Ovary (tissue), 3 donors: ENCODE data around the gene PLBD1.

Experiments used
- EP300 ChIP-seq: sonication (generic); formaldehyde crosslinking; IDR thresholded peaks from one replicate; pipeline ENCODE4 v1.6.1; 2017; ENCODE audit warnings: antibody characterized with exemption
- POLR2A ChIP-seq: fragments of 450-650 bp; IDR thresholded peaks from one replicate; pipeline ENCODE4 v1.6.1; 2017; ENCODE audit warnings: antibody characterized with exemption, mild to moderate bottlenecking, moderate library complexity
- TF ChIP-seq, protein P1 (sequence below), 3 donors: fragments of 450-650 bp in 2 of 3; fragments of 200-600 bp in 1 of 3; IDR thresholded peaks; one replicate each; pipeline versions ENCODE4 v1.5.1 to v1.8.0; 2016 to 2022; ENCODE audit warnings: antibody characterized with exemption in 3 of 3, mild to moderate bottlenecking in 1 of 3
- donor health status: DM: no; HTN: no; CAD: no.

DNA sequence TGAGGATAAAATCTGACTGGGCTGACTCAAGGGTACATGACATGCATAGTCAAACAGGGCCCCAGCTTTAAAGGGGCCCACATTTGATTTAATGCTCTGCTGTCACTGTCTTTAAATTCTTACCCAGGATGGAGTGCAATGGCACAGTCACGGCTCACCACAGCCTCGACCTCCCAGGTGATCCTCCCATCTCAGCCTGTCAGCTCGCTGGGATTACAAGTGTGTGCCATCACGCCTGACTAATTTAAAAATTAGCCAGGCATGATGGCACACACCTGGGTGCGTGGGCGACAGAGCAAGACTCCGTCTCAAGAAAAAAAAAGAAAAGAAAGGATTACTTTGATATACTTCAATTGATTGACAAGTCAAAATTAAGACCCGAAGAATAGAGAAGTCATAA is 9.2 kb upstream of the PLBD1 start:
- TF ChIP-seq, protein P1, sequence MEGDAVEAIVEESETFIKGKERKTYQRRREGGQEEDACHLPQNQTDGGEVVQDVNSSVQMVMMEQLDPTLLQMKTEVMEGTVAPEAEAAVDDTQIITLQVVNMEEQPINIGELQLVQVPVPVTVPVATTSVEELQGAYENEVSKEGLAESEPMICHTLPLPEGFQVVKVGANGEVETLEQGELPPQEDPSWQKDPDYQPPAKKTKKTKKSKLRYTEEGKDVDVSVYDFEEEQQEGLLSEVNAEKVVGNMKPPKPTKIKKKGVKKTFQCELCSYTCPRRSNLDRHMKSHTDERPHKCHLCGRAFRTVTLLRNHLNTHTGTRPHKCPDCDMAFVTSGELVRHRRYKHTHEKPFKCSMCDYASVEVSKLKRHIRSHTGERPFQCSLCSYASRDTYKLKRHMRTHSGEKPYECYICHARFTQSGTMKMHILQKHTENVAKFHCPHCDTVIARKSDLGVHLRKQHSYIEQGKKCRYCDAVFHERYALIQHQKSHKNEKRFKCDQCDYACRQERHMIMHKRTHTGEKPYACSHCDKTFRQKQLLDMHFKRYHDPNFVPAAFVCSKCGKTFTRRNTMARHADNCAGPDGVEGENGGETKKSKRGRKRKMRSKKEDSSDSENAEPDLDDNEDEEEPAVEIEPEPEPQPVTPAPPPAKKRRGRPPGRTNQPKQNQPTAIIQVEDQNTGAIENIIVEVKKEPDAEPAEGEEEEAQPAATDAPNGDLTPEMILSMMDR (IDR thresholded peaks at IDR 0.05) = no peak
- TF ChIP-seq POLR2A (no peak), EP300 (no peak)
